Osteoblast (primary cell): Measurements from ENCODE around the gene C3orf62. TPM values are rescaled to one million over a fixed set of nuclear protein-coding genes. Genes with fewer than 3 reads are reported as not detected.

ENCODE experiments used
- DNase-seq: peaks from one replicate; pipeline ENCODE4 v3.0.0; 2011; ENCODE audit warnings: low spot score, mixed read lengths; ENCODE audit not compliant: insufficient read length; ENCODE audit errors: missing footprints
- H2AFZ ChIP-seq: 2 replicates; pipeline ENCODE4 v1.6.0; 2011; ENCODE audit warnings: mild to moderate bottlenecking, low read length
- H3K27ac ChIP-seq: 2 replicates; pipeline ENCODE4 v1.5.1; 2011; ENCODE audit warnings: mild to moderate bottlenecking, low read depth, low read length, moderate library complexity
- H3K27me3 ChIP-seq: 2 replicates; pipeline ENCODE4 v1.6.0; 2012; ENCODE audit warnings: mild to moderate bottlenecking, control low read depth, inconsistent platforms, low read length, moderate library complexity; ENCODE audit not compliant: insufficient read depth
- H3K36me3 ChIP-seq: 2 replicates; pipeline ENCODE4 v1.5.1; 2011; ENCODE audit warnings: mild to moderate bottlenecking, low read length, control low read depth, moderate library complexity; ENCODE audit not compliant: insufficient read depth
- H3K4me1 ChIP-seq: 2 replicates; pipeline ENCODE4 v1.5.1; 2011; ENCODE audit warnings: mild to moderate bottlenecking, low read length, control low read depth, moderate library complexity; ENCODE audit not compliant: insufficient read depth
- H3K4me2 ChIP-seq: 2 replicates; pipeline ENCODE4 v1.6.0; 2011; ENCODE audit warnings: mild to moderate bottlenecking, low read length; ENCODE audit not compliant: insufficient read depth
- H3K4me3 ChIP-seq: fragments of 200-600 bp; sonication (generic); 3 replicates; pipeline ENCODE4 v1.5.1; 2012; ENCODE audit warnings: mild to moderate bottlenecking, low read length, inconsistent platforms; ENCODE audit not compliant: insufficient read depth
- H3K79me2 ChIP-seq: 2 replicates; pipeline ENCODE4 v1.6.0; 2012; ENCODE audit warnings: mild to moderate bottlenecking, low read length, control low read depth, inconsistent platforms; ENCODE audit not compliant: insufficient read depth
- H3K9me3 ChIP-seq: 2 replicates; pipeline ENCODE4 v1.5.1; 2011; ENCODE audit warnings: low read depth, low read length, control low read depth
- H4K20me1 ChIP-seq: 2 replicates; pipeline ENCODE4 v1.6.0; 2012; ENCODE audit warnings: mild to moderate bottlenecking, low read length, control low read depth; ENCODE audit not compliant: insufficient read depth
- CTCF ChIP-seq: IDR thresholded peaks from 2 replicates; pipeline ENCODE4 v1.5.1; 2011; ENCODE audit warnings: mild to moderate bottlenecking, low read depth, low read length, moderate library complexity; ENCODE audit errors: extremely low read depth
- total RNA-seq: library from RNA; depleted of rRNA; stranded (reverse); fragments of >200 nt; gene quantifications from 2 replicates; pipeline ENCODE4 v1.2.3, GENCODE V29; 2012

Gene C3orf62
- total RNA-seq, 1 donor, result 3.6 TPM

- DNase-seq, result no peak
- Histone ChIP-seq H3K9me3 (no peaks in the 10 kb centered on the region), H3K79me2 (no peaks in the 10 kb centered on the region), H3K4me2 (no peak overlapping the region), H4K20me1 (no peaks in the 10 kb centered on the region), H3K27ac (no peak overlapping the region), H3K36me3 (no peaks in the 10 kb centered on the region), H3K4me1 (peaks cover 2% of the 10 kb centered on the region), H2AFZ (no peak overlapping the region), H3K27me3 (no peaks in the 10 kb centered on the region), H3K4me3 (no peak overlapping the region)
- no peak for TF ChIP-seq CTCF
Measured at GRCh38 chr3:49263159-49263889, 13.7 kb downstream of the C3orf62 start.

DNA sequence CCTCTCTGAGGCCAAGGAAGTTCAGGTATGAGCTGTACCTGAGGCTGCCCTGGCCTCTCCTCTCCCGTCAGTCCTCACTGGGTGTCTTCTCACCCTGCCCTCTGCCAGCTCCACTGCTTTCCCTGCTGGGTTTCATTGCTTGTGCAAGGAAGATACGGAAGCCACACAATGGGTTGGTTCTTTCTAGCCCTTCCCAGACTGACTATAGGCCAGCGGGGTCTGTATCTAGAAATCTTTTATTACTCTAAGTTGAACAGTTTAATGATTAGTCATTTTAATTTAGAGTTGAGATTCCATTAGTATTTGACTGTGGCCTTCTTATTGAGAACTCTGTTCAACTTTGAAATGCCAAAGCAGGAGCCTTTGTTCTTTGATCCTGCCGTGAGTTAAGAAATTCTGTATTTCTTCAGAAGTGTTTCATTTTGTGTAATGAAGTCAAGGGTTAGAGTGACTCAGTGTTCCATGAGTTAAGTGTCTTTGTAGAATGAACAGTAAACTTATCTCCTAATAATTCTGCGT lies 16.2 kb downstream of the C3orf62 start:
- no peaks in the 10 kb centered on the region for H3K79me2 ChIP-seq

DNA sequence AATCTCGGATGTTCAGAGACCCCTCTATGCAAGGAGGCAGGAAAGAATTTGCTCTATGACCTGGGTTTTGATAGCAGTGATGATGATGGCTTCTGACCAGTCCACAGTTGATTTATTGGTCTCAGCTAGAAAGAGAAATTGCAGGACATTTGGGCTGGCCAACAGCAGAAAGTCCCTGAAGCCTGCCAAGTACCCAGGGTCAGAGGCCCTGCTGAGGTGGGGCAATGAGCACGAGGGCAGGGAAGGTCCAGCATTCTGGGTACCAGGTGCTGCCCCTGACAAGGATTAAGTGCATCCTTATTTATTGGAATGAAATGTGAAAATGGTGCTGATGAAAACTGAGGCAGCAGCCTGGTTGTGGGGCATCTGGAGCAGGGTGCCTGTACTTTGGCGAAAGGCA lies 19.8 kb downstream of the C3orf62 start:
- H3K4me1 ChIP-seq, result no peaks in the 10 kb centered on the region
- DNase-seq, result no peak
- H3K27ac ChIP-seq, result no peak overlapping the region
- no peak overlapping the region for H2AFZ ChIP-seq
- TF ChIP-seq CTCF, result no peak
- no peaks in the 10 kb centered on the region for H3K27me3 ChIP-seq
- H3K36me3 ChIP-seq, result peaks cover 9% of the 10 kb centered on the region
- no peaks in the 10 kb centered on the region for H3K79me2 ChIP-seq
- H3K9me3 ChIP-seq, result no peaks in the 10 kb centered on the region
- no peak overlapping the region for H3K4me2 ChIP-seq
- H3K4me3 ChIP-seq, result no peak overlapping the region
- H4K20me1 ChIP-seq, result no peaks in the 10 kb centered on the region

More for the DNA sequence above, 16.2 kb downstream of the C3orf62 start:
- no peak overlapping the region for H2AFZ ChIP-seq
- H3K4me1 ChIP-seq, result no peaks in the 10 kb centered on the region
- no peak for TF ChIP-seq CTCF
- H3K4me3 ChIP-seq, result no peak overlapping the region
- no peak overlapping the region for H3K4me2 ChIP-seq
- peaks cover 9% of the 10 kb centered on the region for H3K36me3 ChIP-seq
- no peak overlapping the region for H3K27ac ChIP-seq
- DNase-seq, result no peak
- no peaks in the 10 kb centered on the region for H3K27me3 ChIP-seq
- H3K9me3 ChIP-seq, result no peaks in the 10 kb centered on the region
- H4K20me1 ChIP-seq, result no peaks in the 10 kb centered on the region

DNA sequence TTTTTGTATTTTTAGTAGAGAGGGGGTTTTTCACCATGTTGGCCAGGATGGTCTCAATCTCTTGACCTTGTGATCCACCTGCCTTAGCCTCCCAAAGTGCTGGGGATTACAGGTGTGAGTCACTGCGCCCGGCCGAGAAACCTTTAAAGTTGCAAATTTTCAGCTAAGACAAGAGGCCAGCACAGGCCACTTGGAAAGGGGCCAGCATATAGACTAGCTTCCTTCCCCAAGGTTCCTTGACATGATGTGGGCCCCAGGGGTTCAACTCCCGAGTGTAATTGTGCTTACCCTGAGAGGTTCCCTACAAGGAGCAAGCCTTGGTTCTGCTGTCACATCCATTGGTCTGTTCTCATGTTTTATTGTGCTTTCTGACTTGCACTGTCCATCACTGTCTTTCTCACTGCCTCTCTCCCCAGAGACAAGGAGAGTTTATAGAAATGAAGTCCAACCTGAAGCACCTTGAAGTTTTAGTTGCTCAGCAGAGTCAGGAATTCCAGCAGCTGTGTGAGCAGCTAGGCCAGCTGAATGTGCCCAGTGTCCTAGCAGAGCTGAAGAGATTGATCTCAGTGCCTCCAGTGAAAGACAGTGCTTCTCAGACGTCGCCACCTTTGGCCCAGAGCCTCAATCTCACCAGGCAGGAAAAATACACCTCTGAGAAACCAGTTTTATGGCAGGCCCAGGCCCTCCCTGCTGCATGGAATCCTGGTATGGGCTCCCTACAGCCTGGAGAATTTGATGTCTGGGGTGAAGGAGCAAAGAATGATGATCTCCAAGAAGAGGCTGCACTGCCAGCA lies 21.1 kb downstream of the C3orf62 start:
- Histone ChIP-seq H3K79me2 (no peaks in the 10 kb centered on the region), H4K20me1 (no peaks in the 10 kb centered on the region), H3K9me3 (no peaks in the 10 kb centered on the region), H3K27ac (no peak overlapping the region), H3K36me3 (peaks cover 9% of the 10 kb centered on the region), H3K4me2 (no peak overlapping the region), H3K4me1 (no peaks in the 10 kb centered on the region), H2AFZ (no peak overlapping the region), H3K4me3 (no peak overlapping the region), H3K27me3 (no peaks in the 10 kb centered on the region)
- no peak for DNase-seq
- no peak for TF ChIP-seq CTCF
